Activated CD8-positive, alpha-beta memory T cell treated with anti-CD3 and anti-CD28 coated beads, Interleukin-2, amount 50 U/mL, for 1 hour (primary cell): ENCODE results near the gene ZNF782.
"Not testable (repeated sequence)": the region's sequence is repeated elsewhere in the genome, so short reads cannot be mapped to it uniquely, and the experiment has no call there.

Experiments used
- DNase-seq: peaks from one replicate; pipeline ENCODE4 v3.0.0-alpha.2; 2020; ENCODE audit errors: extremely low read depth

Gene ZNF782

GRCh38 chr9:96854651-96855273, 448 bp upstream of the ZNF782 start:
- DNase-seq: no peak

GRCh38 chr9:96852676-96853075, 1.6 kb downstream of the ZNF782 start:
- no peak for DNase-seq

- DNase-seq: no peak
Measured at GRCh38 chr9:96844040-96844439, 10.3 kb downstream of the ZNF782 start.

GRCh38 chr9:96818533-96818932, 35.8 kb downstream of the ZNF782 start:
- DNase-seq: no peak

- DNase-seq: no peak
Measured at GRCh38 chr9:96817973-96818372, 36.3 kb downstream of the ZNF782 start.

GRCh38 chr9:96813607-96814006, 40.7 kb downstream of the ZNF782 start:
- DNase-seq: no peak

GRCh38 chr9:96798959-96799358, 55.4 kb downstream of the ZNF782 start:
- not testable (repeated sequence) for DNase-seq

GRCh38 chr9:96784021-96784420, 70.3 kb downstream of the ZNF782 start:
- DNase-seq: no peak

- DNase-seq: no peak
Measured at GRCh38 chr9:96782235-96782634, 72.1 kb downstream of the ZNF782 start.

GRCh38 chr9:96781552-96781951, 72.8 kb downstream of the ZNF782 start:
- no peak for DNase-seq

GRCh38 chr9:96779089-96779488, 75.2 kb downstream of the ZNF782 start:
- no peak for DNase-seq

GRCh38 chr9:96777426-96777864, 76.9 kb downstream of the ZNF782 start:
- no peak for DNase-seq

GRCh38 chr9:96771124-96771523, 83.2 kb downstream of the ZNF782 start:
- DNase-seq: no peak

- DNase-seq: no peak
Measured at GRCh38 chr9:96769989-96770388, 84.3 kb downstream of the ZNF782 start.
